ENCODE results near the gene IDUA.
A peak's percentile ranks its signal among the peaks of the same experiment; 100 is the strongest.
"Not testable (repeated sequence)": the region's sequence is repeated elsewhere in the genome, so short reads cannot be mapped to it uniquely, and the experiment has no call there.

The IDUA gene

GRCh38 chr4:986879-987623 is at the start of gene IDUA:
Gene IDUA, plus strand, starts transcription at chr4:987044. Its CDS starts 41 bp downstream, at chr4:987085.
- peak; percentile 54 for TF ChIP-seq CTCF (IDR thresholded peaks at IDR 0.05; ENCODE audit: insufficient read depth, missing control alignments)
- no peak for FAIRE-seq
- DNase-seq (ENCODE audit: insufficient read length, low spot score) = peak; percentile 75

- FAIRE-seq; DNase-seq (ENCODE audit: insufficient read length, low spot score): not testable (repeated sequence)
Observed at GRCh38 chr4:939508-939907, 47.3 kb upstream of the IDUA start.

GRCh38 chr4:945274-946102 is 41.4 kb upstream of the IDUA start:
- TF ChIP-seq CTCF (IDR thresholded peaks at IDR 0.05; ENCODE audit: insufficient read depth, missing control alignments) = no peak
- no peak for FAIRE-seq
- DNase-seq (ENCODE audit: insufficient read length, low spot score) = no peak

GRCh38 chr4:946103-946450 is 40.8 kb upstream of the IDUA start:
- no peak for DNase-seq (ENCODE audit: insufficient read length, low spot score)
- no peak for TF ChIP-seq CTCF (IDR thresholded peaks at IDR 0.05; ENCODE audit: insufficient read depth, missing control alignments)
- FAIRE-seq = no peak

GRCh38 chr4:946517-947471 is 40.0 kb upstream of the IDUA start:
- no peak for DNase-seq (ENCODE audit: insufficient read length, low spot score)
- FAIRE-seq = no peak
- TF ChIP-seq CTCF (IDR thresholded peaks at IDR 0.05; ENCODE audit: insufficient read depth, missing control alignments) = no peak

GRCh38 chr4:947491-947971 is 39.3 kb upstream of the IDUA start:
- DNase-seq (ENCODE audit: insufficient read length, low spot score) (no peak), FAIRE-seq (no peak)
- no peak for TF ChIP-seq CTCF (IDR thresholded peaks at IDR 0.05; ENCODE audit: insufficient read depth, missing control alignments)

Measured in D721Med (cell line).